GM18502 (cell line): ENCODE data around the gene EFCAB6.

Experiments
- ATAC-seq: cut with Tn5 transposase; IDR thresholded peaks from one replicate; pipeline ENCODE4 v1.9.1; 2021; ENCODE audit warnings: mild to moderate bottlenecking; ENCODE audit not compliant: unreplicated experiment, poor library complexity

EFCAB6 gene

GRCh38 chr22:43847376-43848289, 35.5 kb upstream of the EFCAB6 start:
- no peak for ATAC-seq

GRCh38 chr22:43846966-43847365, 34.9 kb upstream of the EFCAB6 start:
- ATAC-seq, result no peak

GRCh38 chr22:43845981-43846380, 33.9 kb upstream of the EFCAB6 start:
- ATAC-seq, result no peak

GRCh38 chr22:43844560-43845545, 32.7 kb upstream of the EFCAB6 start:
- ATAC-seq, result no peak

GRCh38 chr22:43843783-43844530, 31.9 kb upstream of the EFCAB6 start:
- no peak for ATAC-seq

GRCh38 chr22:43841742-43842141, 29.6 kb upstream of the EFCAB6 start:
- ATAC-seq, result no peak

- ATAC-seq, result no peak
These were observed 28.7 kb upstream of the EFCAB6 start for GRCh38 chr22:43840851-43841250.

GRCh38 chr22:43840431-43840830, 28.3 kb upstream of the EFCAB6 start:
- no peak for ATAC-seq

GRCh38 chr22:43839781-43840180, 27.7 kb upstream of the EFCAB6 start:
- ATAC-seq, result no peak

- no peak for ATAC-seq
These were observed 26.6 kb upstream of the EFCAB6 start for GRCh38 chr22:43838571-43839307.

- ATAC-seq, result no peak
These were observed 26.1 kb upstream of the EFCAB6 start for GRCh38 chr22:43838161-43838560.

GRCh38 chr22:43837666-43838065, 25.6 kb upstream of the EFCAB6 start:
- ATAC-seq, result no peak

GRCh38 chr22:43835736-43836135, 23.6 kb upstream of the EFCAB6 start:
- no peak for ATAC-seq

- no peak for ATAC-seq
These were observed 23.1 kb upstream of the EFCAB6 start for GRCh38 chr22:43835166-43835565.

GRCh38 chr22:43833286-43834240, 21.5 kb upstream of the EFCAB6 start:
- no peak for ATAC-seq

GRCh38 chr22:43832393-43833265, 20.5 kb upstream of the EFCAB6 start:
- ATAC-seq, result no peak

GRCh38 chr22:43831561-43832392, 19.7 kb upstream of the EFCAB6 start:
- ATAC-seq, result no peak
